Measurements from ENCODE around the gene LGALS1. TPM values are rescaled to one million over a fixed set of nuclear protein-coding genes. Genes with fewer than 3 reads are reported as not detected.

The LGALS1 gene
- total RNA-seq, 1 experiment from 2014 or later, result 1,080 TPM

- ATAC-seq (no peak), DNase-seq (ENCODE audit: low read depth, low spot score) (no peak)
- TF ChIP-seq CBX3 (IDR thresholded peaks at IDR 0.05; ENCODE audit: low read depth), result no peak
- TF ChIP-seq EZH2 (IDR thresholded peaks at IDR 0.05), result no peak
- TF ChIP-seq ZFX (IDR thresholded peaks at IDR 0.05), result no peak
- no peak for TF ChIP-seq JUND (IDR thresholded peaks at IDR 0.05)
- no peak for TF ChIP-seq SRF (IDR thresholded peaks at IDR 0.05; ENCODE audit: low read depth)
- TF ChIP-seq MAX (IDR thresholded peaks at IDR 0.05), result no peak
- TF ChIP-seq, protein P1, sequence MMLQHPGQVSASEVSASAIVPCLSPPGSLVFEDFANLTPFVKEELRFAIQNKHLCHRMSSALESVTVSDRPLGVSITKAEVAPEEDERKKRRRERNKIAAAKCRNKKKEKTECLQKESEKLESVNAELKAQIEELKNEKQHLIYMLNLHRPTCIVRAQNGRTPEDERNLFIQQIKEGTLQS (IDR thresholded peaks at IDR 0.05), result no peak
- TF ChIP-seq, protein P2, sequence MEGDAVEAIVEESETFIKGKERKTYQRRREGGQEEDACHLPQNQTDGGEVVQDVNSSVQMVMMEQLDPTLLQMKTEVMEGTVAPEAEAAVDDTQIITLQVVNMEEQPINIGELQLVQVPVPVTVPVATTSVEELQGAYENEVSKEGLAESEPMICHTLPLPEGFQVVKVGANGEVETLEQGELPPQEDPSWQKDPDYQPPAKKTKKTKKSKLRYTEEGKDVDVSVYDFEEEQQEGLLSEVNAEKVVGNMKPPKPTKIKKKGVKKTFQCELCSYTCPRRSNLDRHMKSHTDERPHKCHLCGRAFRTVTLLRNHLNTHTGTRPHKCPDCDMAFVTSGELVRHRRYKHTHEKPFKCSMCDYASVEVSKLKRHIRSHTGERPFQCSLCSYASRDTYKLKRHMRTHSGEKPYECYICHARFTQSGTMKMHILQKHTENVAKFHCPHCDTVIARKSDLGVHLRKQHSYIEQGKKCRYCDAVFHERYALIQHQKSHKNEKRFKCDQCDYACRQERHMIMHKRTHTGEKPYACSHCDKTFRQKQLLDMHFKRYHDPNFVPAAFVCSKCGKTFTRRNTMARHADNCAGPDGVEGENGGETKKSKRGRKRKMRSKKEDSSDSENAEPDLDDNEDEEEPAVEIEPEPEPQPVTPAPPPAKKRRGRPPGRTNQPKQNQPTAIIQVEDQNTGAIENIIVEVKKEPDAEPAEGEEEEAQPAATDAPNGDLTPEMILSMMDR (IDR thresholded peaks at IDR 0.05 in 2 of 3, conservative IDR thresholded peaks at IDR 0.05 in 1 of 3; ENCODE audit: borderline replicate concordance in 1 of 3, insufficient read depth in 1 of 3, low read depth in 2 of 3, low read length in 2 of 3), result no peak
- no peak for TF ChIP-seq RAD21 (IDR thresholded peaks at IDR 0.05; ENCODE audit: low read depth)
- TF ChIP-seq POLR2AphosphoS5 (IDR thresholded peaks at IDR 0.05; ENCODE audit: low read depth, low read length), result no peak
- TF ChIP-seq SIN3A (IDR thresholded peaks at IDR 0.05; ENCODE audit: low read depth), result no peak
- TF ChIP-seq EZH2phosphoT487 (IDR thresholded peaks at IDR 0.05; ENCODE audit: borderline replicate concordance), result no peak
- TF ChIP-seq, protein P3, sequence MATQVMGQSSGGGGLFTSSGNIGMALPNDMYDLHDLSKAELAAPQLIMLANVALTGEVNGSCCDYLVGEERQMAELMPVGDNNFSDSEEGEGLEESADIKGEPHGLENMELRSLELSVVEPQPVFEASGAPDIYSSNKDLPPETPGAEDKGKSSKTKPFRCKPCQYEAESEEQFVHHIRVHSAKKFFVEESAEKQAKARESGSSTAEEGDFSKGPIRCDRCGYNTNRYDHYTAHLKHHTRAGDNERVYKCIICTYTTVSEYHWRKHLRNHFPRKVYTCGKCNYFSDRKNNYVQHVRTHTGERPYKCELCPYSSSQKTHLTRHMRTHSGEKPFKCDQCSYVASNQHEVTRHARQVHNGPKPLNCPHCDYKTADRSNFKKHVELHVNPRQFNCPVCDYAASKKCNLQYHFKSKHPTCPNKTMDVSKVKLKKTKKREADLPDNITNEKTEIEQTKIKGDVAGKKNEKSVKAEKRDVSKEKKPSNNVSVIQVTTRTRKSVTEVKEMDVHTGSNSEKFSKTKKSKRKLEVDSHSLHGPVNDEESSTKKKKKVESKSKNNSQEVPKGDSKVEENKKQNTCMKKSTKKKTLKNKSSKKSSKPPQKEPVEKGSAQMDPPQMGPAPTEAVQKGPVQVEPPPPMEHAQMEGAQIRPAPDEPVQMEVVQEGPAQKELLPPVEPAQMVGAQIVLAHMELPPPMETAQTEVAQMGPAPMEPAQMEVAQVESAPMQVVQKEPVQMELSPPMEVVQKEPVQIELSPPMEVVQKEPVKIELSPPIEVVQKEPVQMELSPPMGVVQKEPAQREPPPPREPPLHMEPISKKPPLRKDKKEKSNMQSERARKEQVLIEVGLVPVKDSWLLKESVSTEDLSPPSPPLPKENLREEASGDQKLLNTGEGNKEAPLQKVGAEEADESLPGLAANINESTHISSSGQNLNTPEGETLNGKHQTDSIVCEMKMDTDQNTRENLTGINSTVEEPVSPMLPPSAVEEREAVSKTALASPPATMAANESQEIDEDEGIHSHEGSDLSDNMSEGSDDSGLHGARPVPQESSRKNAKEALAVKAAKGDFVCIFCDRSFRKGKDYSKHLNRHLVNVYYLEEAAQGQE (IDR thresholded peaks at IDR 0.05; ENCODE audit: low read depth), result no peak
- no peak for TF ChIP-seq CEBPB (IDR thresholded peaks at IDR 0.05; ENCODE audit: low read depth)
- no peaks in the 10 kb centered on the region for H3K9me3 ChIP-seq (ENCODE audit: control insufficient read depth in 1 of 2, insufficient read depth in 1 of 2, low read depth in 1 of 2, low read length in 2 of 2)
- no peak overlapping the region for H2AFZ ChIP-seq (ENCODE audit: low read depth, low read length, poor library complexity, severe bottlenecking)
- no peaks in the 10 kb centered on the region for H3K9me2 ChIP-seq (ENCODE audit: insufficient read depth)
- POLR2A ChIA-PET, result no interaction called here
- RAD21 ChIA-PET (ENCODE audit: low non-redundant PET in 1 of 2, low total read pairs in 2 of 2, uncharacterized antibody in 2 of 2, unreplicated experiment in 2 of 2), result no interaction called here
- H3K9ac ChIP-seq (ENCODE audit: low read length), result no peak overlapping the region
- no peaks in the 10 kb centered on the region for H3K36me3 ChIP-seq (ENCODE audit: control insufficient read depth in 1 of 2, insufficient read depth in 2 of 2, low read length in 2 of 2)
- no peaks in the 10 kb centered on the region for H3K79me2 ChIP-seq (ENCODE audit: insufficient read depth, low read length)
- no peaks in the 10 kb centered on the region for H4K20me1 ChIP-seq (ENCODE audit: insufficient read depth)
- intact Hi-C loops (cut with micrococcal nuclease), result no loop called here
- CTCF ChIA-PET, result no interaction called here
- H3K27me3 ChIP-seq (ENCODE audit: insufficient read depth, low read length), result no peaks in the 10 kb centered on the region
- no peak overlapping the region for H3K27ac ChIP-seq (ENCODE audit: low read depth, low read length)
- BruUV-seq (replicated peaks), result no TSS peak
- H3K4me2 ChIP-seq (ENCODE audit: low read length), result no peak overlapping the region
- no peak overlapping the region for H3K4me3 ChIP-seq (replicated peaks in 1 of 2; ENCODE audit: low read depth in 1 of 2, low read length in 2 of 2)
- H3K4me1 ChIP-seq (ENCODE audit: control insufficient read depth in 1 of 2, insufficient read depth in 2 of 2, low read length in 2 of 2), result no peaks in the 10 kb centered on the region; a peak in 1 of 4 replicates
Observed at GRCh38 chr22:37704645-37705044, 29.2 kb downstream of the LGALS1 start.

Measured in HCT116 (cell line).